ENCODE data around the gene LRRC3B.

LRRC3B gene

DNA sequence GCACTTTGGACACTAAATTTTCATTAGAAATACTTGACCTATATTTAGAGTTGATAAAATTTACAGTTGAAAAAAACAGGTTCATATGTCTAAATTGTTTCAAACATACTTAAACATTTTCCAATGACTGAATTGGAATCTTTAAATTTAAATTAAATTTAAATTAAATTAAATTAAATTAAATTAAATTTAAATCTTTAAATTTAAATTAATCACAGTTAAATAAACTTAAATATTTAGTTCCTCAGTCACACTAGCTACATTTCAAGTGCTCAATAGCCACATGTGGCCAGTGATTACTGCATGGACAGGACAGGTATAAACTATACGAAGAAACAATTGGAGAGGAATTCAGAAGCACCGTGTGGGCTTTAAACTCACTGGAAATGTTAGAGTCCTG, 16.8 kb downstream of the LRRC3B start:
- ChIA-PET CTCF (no interaction called here), POLR2A (no interaction called here)
- TF ChIP-seq, protein P1, sequence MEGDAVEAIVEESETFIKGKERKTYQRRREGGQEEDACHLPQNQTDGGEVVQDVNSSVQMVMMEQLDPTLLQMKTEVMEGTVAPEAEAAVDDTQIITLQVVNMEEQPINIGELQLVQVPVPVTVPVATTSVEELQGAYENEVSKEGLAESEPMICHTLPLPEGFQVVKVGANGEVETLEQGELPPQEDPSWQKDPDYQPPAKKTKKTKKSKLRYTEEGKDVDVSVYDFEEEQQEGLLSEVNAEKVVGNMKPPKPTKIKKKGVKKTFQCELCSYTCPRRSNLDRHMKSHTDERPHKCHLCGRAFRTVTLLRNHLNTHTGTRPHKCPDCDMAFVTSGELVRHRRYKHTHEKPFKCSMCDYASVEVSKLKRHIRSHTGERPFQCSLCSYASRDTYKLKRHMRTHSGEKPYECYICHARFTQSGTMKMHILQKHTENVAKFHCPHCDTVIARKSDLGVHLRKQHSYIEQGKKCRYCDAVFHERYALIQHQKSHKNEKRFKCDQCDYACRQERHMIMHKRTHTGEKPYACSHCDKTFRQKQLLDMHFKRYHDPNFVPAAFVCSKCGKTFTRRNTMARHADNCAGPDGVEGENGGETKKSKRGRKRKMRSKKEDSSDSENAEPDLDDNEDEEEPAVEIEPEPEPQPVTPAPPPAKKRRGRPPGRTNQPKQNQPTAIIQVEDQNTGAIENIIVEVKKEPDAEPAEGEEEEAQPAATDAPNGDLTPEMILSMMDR (IDR thresholded peaks at IDR 0.05; ENCODE audit: control extremely low read depth, extremely low read depth, low read depth, missing control alignments), result no peak
- DNase-seq (ENCODE audit: extremely low spot score), result no peak

DNA sequence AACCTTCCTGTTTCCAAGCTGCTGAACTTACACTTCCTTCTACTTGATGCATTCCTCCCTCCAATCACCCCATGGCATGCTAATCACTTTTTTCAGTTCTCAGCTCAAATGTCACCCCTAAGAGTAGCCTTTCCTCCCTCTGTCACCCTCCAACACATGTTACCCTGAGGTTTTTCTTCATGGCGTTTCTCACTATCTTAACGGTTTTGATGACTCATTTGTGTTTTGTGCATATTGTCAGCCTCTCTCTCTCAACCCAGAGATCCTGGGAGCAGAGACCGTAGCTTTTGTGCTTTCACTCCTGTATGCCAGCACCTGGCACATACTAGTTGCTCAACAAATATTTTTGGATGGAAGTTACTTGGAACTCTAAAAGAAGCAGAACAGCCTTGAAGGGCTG, 24.5 kb downstream of the LRRC3B start:
- ChIA-PET CTCF (no interaction called here), POLR2A (no interaction called here)
- TF ChIP-seq, protein P1 (IDR thresholded peaks at IDR 0.05; ENCODE audit: control extremely low read depth, extremely low read depth, low read depth, missing control alignments), result no peak
- DNase-seq (ENCODE audit: extremely low spot score), result no peak

DNA sequence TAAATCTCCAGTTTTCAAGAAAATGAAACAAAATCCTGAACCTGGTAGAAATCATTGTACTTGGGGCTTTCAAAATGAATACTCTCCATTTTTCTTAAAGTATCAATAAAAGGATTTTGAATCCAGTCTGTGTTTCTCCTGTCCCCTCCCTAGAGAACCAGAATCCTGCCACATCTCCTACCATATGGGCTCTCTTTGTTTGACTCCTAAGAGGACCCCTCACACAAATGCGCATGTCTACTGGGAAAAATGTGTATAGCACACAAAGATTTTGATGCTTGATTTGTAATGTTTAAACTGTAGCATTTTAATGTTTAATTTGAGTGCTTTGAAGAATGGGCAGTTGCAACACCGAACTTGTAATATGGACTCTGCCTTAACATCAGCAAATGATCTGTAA, 25.9 kb downstream of the LRRC3B start:
- TF ChIP-seq, protein P1 (IDR thresholded peaks at IDR 0.05; ENCODE audit: control extremely low read depth, extremely low read depth, low read depth, missing control alignments), result no peak
- ChIA-PET CTCF (no interaction called here), POLR2A (no interaction called here)
- no peak for DNase-seq (ENCODE audit: extremely low spot score)

DNA sequence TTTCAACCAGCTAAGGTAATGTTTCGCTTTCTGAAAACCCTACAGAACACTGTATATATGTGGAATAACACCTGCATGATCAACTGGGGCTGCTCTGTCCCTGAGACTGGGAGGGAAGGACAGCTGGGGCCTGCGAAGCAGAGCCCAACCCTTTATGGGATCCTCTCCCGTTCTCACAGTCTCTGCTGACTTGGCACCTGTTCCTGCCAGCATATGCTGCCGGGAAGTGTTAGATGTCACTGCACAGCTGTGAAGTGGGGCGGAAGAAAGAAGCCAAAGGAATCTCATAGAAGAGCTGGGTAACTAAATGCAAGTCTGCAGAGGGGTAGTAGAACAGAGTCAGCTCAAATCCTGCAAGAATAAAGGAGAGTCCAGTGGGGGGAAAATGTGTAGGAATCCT, 29.6 kb downstream of the LRRC3B start:
- TF ChIP-seq, protein P1 (IDR thresholded peaks at IDR 0.05; ENCODE audit: control extremely low read depth, extremely low read depth, low read depth, missing control alignments), result no peak
- DNase-seq (ENCODE audit: extremely low spot score), result no peak
- POLR2A ChIA-PET, result no interaction called here
- CTCF ChIA-PET, result no interaction called here

DNA sequence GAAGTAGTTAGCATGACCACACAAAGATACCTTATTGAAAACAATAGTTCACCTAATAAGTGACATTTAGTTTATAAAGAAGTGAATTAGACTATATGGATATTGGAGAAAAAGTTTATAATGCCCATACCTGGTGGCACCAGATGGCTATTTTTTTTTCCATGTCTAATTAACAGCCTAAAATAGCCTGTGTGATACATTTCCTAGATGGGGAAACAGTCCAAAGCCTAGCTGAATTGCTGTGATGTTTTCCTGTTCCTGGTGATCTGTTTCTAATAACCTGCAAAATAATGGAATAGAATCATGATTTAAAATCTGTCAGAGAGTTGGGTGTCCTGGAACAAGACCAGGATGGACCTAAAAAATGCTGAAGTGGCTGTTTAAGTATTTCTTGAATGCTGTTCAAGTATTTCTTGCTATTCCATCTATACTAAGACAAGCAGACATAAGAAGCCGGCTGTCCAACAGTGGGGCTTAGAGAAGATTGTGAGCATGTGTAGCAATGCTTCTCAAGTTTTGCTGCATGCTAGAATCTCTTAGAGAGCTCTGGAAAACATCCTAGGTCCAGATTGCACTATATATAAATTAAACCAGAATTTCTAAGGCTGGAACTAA, 31.3 kb downstream of the LRRC3B start:
- CTCF ChIA-PET, result interaction anchor here (1.0 to 1.4 kb wide), 2 partner anchors 15 to 25 kb away, joined by 3 read pairs; no protein-coding TSS in a partner anchor
- TF ChIP-seq, protein P1 (IDR thresholded peaks at IDR 0.05; ENCODE audit: control extremely low read depth, extremely low read depth, low read depth, missing control alignments), result no peak
- POLR2A ChIA-PET, result no interaction called here
- DNase-seq (ENCODE audit: extremely low spot score), result no peak

DNA sequence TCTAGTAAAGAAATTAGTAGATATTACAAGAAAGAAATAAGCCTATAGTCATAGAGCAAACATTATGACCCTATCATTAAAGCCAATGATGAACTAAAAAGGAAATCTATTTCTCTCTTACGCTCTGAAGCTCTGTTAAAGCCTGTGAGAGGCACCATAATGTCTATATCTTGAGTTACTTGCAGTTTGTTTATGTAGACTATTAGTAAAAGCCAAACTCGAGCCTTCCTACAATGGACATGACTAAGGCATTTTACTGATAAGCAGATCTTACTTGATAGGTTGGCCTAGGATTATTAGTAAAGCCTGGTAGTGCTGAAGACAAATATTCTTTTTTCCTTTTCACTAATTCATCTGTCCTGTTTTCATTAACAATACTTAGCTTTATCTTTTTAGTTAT, 32.7 kb downstream of the LRRC3B start:
- ChIA-PET CTCF (interaction anchor here (1.4 kb wide), 1 partner anchor 26 kb away, joined by 3 read pairs; no protein-coding TSS in a partner anchor), POLR2A (no interaction called here)
- TF ChIP-seq, protein P1 (IDR thresholded peaks at IDR 0.05; ENCODE audit: control extremely low read depth, extremely low read depth, low read depth, missing control alignments), result no peak
- DNase-seq (ENCODE audit: extremely low spot score), result no peak
